H9 (cell line): ENCODE measurements around the gene PC. TPM values are rescaled to one million over a fixed set of nuclear protein-coding genes. Genes with fewer than 3 reads are reported as not detected.

Experiments
- DNase-seq: peaks from one replicate; pipeline ENCODE4 v3.0.0-alpha.2; 2017
- H2AFZ ChIP-seq: one replicate; pipeline ENCODE4 v1.6.1; 2013; ENCODE audit warnings: mild to moderate bottlenecking, low read length, control low read depth, moderate library complexity
- H2AK5ac ChIP-seq: 2 replicates; pipeline ENCODE4 v1.6.1; 2013; ENCODE audit warnings: low read length, control low read depth, mixed read lengths; ENCODE audit not compliant: insufficient read length
- H2BK120ac ChIP-seq: one replicate; pipeline ENCODE4 v1.6.1; 2013; ENCODE audit warnings: low read depth, mild to moderate bottlenecking, low read length, control low read depth, inconsistent platforms; ENCODE audit not compliant: poor library complexity, severe bottlenecking
- H2BK12ac ChIP-seq: 2 replicates; pipeline ENCODE4 v1.6.1; 2013; ENCODE audit warnings: low read length, control low read depth, mixed read lengths, low read depth; ENCODE audit not compliant: insufficient read length
- H2BK15ac ChIP-seq: 2 replicates; pipeline ENCODE4 v1.6.1; 2013; ENCODE audit warnings: low read depth, low read length, control low read depth
- H2BK20ac ChIP-seq: one replicate; pipeline ENCODE4 v1.6.1; 2013; ENCODE audit warnings: low read depth, mild to moderate bottlenecking, low read length, control low read depth, inconsistent platforms; ENCODE audit not compliant: poor library complexity, severe bottlenecking
- H2BK5ac ChIP-seq: 2 replicates; pipeline ENCODE4 v1.6.1; 2013; ENCODE audit warnings: low read length, control low read depth, mixed read lengths; ENCODE audit not compliant: insufficient read length
- H3K14ac ChIP-seq: 2 replicates; pipeline ENCODE4 v1.6.1; 2013; ENCODE audit warnings: low read length, control low read depth; ENCODE audit not compliant: insufficient read depth
- H3K18ac ChIP-seq: 2 replicates; pipeline ENCODE4 v1.6.1; 2013; ENCODE audit warnings: low read depth, mild to moderate bottlenecking, mixed read lengths, low read length, control low read depth; ENCODE audit not compliant: insufficient read length
- H3K23ac ChIP-seq: 2 replicates; pipeline ENCODE4 v1.6.1; 2013; ENCODE audit warnings: low read length, control low read depth, mixed read lengths, low read depth; ENCODE audit not compliant: insufficient read length
- H3K23me2 ChIP-seq: 2 replicates; pipeline ENCODE4 v1.6.1; 2013; ENCODE audit warnings: low read depth, mild to moderate bottlenecking, mixed read lengths, low read length, control low read depth; ENCODE audit not compliant: insufficient read length, poor library complexity, severe bottlenecking
- H3K27ac ChIP-seq: 2 replicates; pipeline ENCODE4 v1.5.1; 2013; ENCODE audit warnings: low read length, control low read depth, mixed read lengths, low read depth; ENCODE audit not compliant: insufficient read length
- H3K27me3 ChIP-seq: 2 replicates; pipeline ENCODE4 v1.6.1; 2013; ENCODE audit warnings: low read length, control low read depth, inconsistent platforms; ENCODE audit not compliant: insufficient read depth
- H3K4ac ChIP-seq: 2 replicates; pipeline ENCODE4 v1.6.1; 2013; ENCODE audit warnings: low read depth, mild to moderate bottlenecking, control low read depth, inconsistent platforms, low read length, moderate library complexity
- H3K4me1 ChIP-seq: 2 replicates; pipeline ENCODE4 v1.6.1; 2013; ENCODE audit warnings: low read length, control low read depth, inconsistent platforms; ENCODE audit not compliant: insufficient read depth
- H3K4me2 ChIP-seq: 2 replicates; pipeline ENCODE4 v1.6.1; 2013; ENCODE audit warnings: low read length, control low read depth, mixed read lengths; ENCODE audit not compliant: insufficient read length, insufficient read depth
- H3K56ac ChIP-seq: 2 replicates; pipeline ENCODE4 v1.6.1; 2013; ENCODE audit warnings: low read depth, mild to moderate bottlenecking, mixed read lengths, low read length, control low read depth; ENCODE audit not compliant: insufficient read length
- H3K79me1 ChIP-seq: 2 replicates; pipeline ENCODE4 v1.6.1; 2013; ENCODE audit warnings: low read depth, mild to moderate bottlenecking, moderate library complexity, low read length, control low read depth, inconsistent platforms; ENCODE audit not compliant: insufficient read depth, poor library complexity, severe bottlenecking
- H3K79me2 ChIP-seq: 2 replicates; pipeline ENCODE4 v1.6.1; 2013; ENCODE audit warnings: low read length, control low read depth, inconsistent platforms; ENCODE audit not compliant: insufficient read depth
- H3K9ac ChIP-seq: 2 replicates; pipeline ENCODE4 v1.6.1; 2013; ENCODE audit warnings: low read length, control low read depth, mixed read lengths; ENCODE audit not compliant: insufficient read length; ENCODE audit errors: extremely low read depth
- H3K9me3 ChIP-seq: one replicate; pipeline ENCODE4 v1.6.1; 2013; ENCODE audit warnings: low read depth, low read length, inconsistent platforms; ENCODE audit not compliant: control insufficient read depth
- H3T11ph ChIP-seq: one replicate; pipeline ENCODE4 v1.6.1; 2013; ENCODE audit warnings: mild to moderate bottlenecking, low read length, control low read depth, inconsistent platforms
- H4K20me1 ChIP-seq: one replicate; pipeline ENCODE4 v1.6.1; 2013; ENCODE audit not compliant: control insufficient read depth, insufficient read length, insufficient read depth
- H4K5ac ChIP-seq: 2 replicates; pipeline ENCODE4 v1.6.1; 2013; ENCODE audit warnings: low read depth, mild to moderate bottlenecking, mixed read lengths, low read length, control low read depth; ENCODE audit not compliant: insufficient read length
- H4K8ac ChIP-seq: replicated peaks from 2 replicates; pipeline ENCODE4 v1.6.1; 2013; ENCODE audit warnings: low read length, control low read depth, mixed read lengths, low read depth; ENCODE audit not compliant: insufficient read length
- H4K91ac ChIP-seq: 2 replicates; pipeline ENCODE4 v1.6.1; 2013; ENCODE audit warnings: low read depth, mild to moderate bottlenecking, moderate library complexity, mixed read lengths, low read length, control low read depth; ENCODE audit not compliant: insufficient read length
- H3K27ac Mint-ChIP-seq, 3 experiments: 2 replicates in 2 of 3; 3 replicates in 1 of 3; pipeline ENCODE4 v1.8.0; 2020 to 2021; ENCODE audit warnings: mixed read lengths in 3 of 3, mild to moderate bottlenecking in 1 of 3, moderate library complexity in 1 of 3
- H3K27me3 Mint-ChIP-seq: 2 replicates; pipeline ENCODE4 v1.8.0; 2021; ENCODE audit warnings: low read depth, mild to moderate bottlenecking, moderate library complexity, mixed read lengths
- H3K36me3 Mint-ChIP-seq, 3 experiments: 2 replicates in 2 of 3; 3 replicates in 1 of 3; pipeline ENCODE4 v1.8.0; 2020 to 2021; ENCODE audit warnings: low read depth in 3 of 3, mixed read lengths in 3 of 3; ENCODE audit not compliant: insufficient read depth in 1 of 3
- H3K4me1 Mint-ChIP-seq, 2 experiments: 2 replicates each; pipeline ENCODE4 v1.8.0; 2020; ENCODE audit warnings: mixed read lengths in 2 of 2
- H3K4me3 Mint-ChIP-seq, 2 experiments: 2 replicates in 1 of 2; 3 replicates in 1 of 2; pipeline ENCODE4 v1.8.0; 2020 to 2021; ENCODE audit warnings: mild to moderate bottlenecking in 2 of 2, mixed read lengths in 2 of 2, moderate library complexity in 1 of 2
- H3K9me3 Mint-ChIP-seq, 2 experiments: 2 replicates in 1 of 2; 3 replicates in 1 of 2; pipeline ENCODE4 v1.8.0; 2020; ENCODE audit warnings: mild to moderate bottlenecking in 2 of 2, mixed read lengths in 2 of 2, moderate library complexity in 1 of 2
- WGBS: extraction: QIAGEN DNeasy Blood & Tissue Kit; methylation state at CpG from one replicate; pipeline ENCODE4 v1.1.7; 2013; ENCODE audit warnings: missing lambda C conversion rate, low lambda C conversion rate, mixed read lengths; ENCODE audit not compliant: insufficient read length; ENCODE audit errors: extremely low coverage; 5-methylcytosine and 5-hydroxymethylcytosine counted together
- total RNA-seq: library from RNA; stranded (reverse); gene quantifications from 2 replicates; pipeline ENCODE4 v1.2.1, GENCODE V29; 2021
- TF ChIP-seq, protein P1 (sequence below): fragments of 200-600 bp; sonication (generic); conservative IDR thresholded peaks from 3 replicates; pipeline ENCODE4 v1.8.0; 2021; ENCODE audit warnings: antibody characterized with exemption, mild to moderate bottlenecking

The PC gene
- total RNA-seq, 1 experiment from 2014 or later: 32.6 TPM

DNA sequence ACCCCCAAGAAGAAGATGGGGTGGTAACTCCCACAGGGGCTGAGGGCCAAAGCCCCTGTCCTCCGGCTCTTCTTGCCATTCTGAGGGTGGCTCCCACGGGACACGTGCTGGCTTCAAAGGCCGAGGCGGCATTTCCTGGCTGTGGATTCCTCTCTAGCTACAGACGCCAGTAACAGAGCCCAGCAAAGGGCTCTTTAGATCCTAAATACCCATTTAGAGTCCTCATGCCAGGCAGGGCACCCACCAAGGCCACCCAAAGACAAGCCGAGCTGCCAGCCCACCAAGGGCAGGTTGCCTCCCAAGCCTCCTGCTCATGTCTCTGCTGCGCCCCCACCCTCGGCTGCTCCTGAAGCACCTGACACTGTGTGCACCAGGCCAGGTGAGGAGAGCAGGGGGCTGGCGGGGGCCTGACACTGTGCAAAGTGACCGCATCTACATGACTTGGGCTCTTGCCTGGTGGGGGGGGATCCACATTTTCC lies 95.6 kb downstream of the PC start:
- H2AK5ac ChIP-seq: no peak overlapping the region
- H3K14ac ChIP-seq: no peak overlapping the region
- H2BK20ac ChIP-seq: no peak overlapping the region
- no peak overlapping the region for H3K27ac Mint-ChIP-seq
- H3K4ac ChIP-seq: no peak overlapping the region
- no peak overlapping the region for H3K27ac ChIP-seq
- TF ChIP-seq, protein P1, sequence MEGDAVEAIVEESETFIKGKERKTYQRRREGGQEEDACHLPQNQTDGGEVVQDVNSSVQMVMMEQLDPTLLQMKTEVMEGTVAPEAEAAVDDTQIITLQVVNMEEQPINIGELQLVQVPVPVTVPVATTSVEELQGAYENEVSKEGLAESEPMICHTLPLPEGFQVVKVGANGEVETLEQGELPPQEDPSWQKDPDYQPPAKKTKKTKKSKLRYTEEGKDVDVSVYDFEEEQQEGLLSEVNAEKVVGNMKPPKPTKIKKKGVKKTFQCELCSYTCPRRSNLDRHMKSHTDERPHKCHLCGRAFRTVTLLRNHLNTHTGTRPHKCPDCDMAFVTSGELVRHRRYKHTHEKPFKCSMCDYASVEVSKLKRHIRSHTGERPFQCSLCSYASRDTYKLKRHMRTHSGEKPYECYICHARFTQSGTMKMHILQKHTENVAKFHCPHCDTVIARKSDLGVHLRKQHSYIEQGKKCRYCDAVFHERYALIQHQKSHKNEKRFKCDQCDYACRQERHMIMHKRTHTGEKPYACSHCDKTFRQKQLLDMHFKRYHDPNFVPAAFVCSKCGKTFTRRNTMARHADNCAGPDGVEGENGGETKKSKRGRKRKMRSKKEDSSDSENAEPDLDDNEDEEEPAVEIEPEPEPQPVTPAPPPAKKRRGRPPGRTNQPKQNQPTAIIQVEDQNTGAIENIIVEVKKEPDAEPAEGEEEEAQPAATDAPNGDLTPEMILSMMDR: no peak
- H3K23ac ChIP-seq: no peak overlapping the region
- WGBS: no CpG with 5 or more reads among the region's 11 CpGs
- no peak overlapping the region for H2BK120ac ChIP-seq
- H3K23me2 ChIP-seq: no peaks in the 10 kb centered on the region
- H3K36me3 Mint-ChIP-seq: peaks cover 0 to 7% (median 2%) of the 10 kb centered on the region in 3 experiments; a peak in 4 of 7 replicates
- H4K91ac ChIP-seq: no peak overlapping the region
- no peaks in the 10 kb centered on the region for H3K79me2 ChIP-seq
- H3K9me3 ChIP-seq: no peaks in the 10 kb centered on the region
- no peak overlapping the region for H4K8ac ChIP-seq
- no peaks in the 10 kb centered on the region for H4K20me1 ChIP-seq
- no peak for DNase-seq
- H2AFZ ChIP-seq: no peak overlapping the region
- H2BK12ac ChIP-seq: no peak overlapping the region
- no peak overlapping the region for H3K4me3 Mint-ChIP-seq
- no peak overlapping the region for H3T11ph ChIP-seq
- H3K9me3 Mint-ChIP-seq: no peaks in the 10 kb centered on the region
- no peaks in the 10 kb centered on the region for H3K79me1 ChIP-seq
- H3K27me3 Mint-ChIP-seq: no peaks in the 10 kb centered on the region
- no peak overlapping the region for H2BK15ac ChIP-seq
- no peak overlapping the region for H2BK5ac ChIP-seq
- no peaks in the 10 kb centered on the region for H3K27me3 ChIP-seq
- H3K4me1 Mint-ChIP-seq: peaks cover 0 to 6% of the 10 kb centered on the region in 2 experiments; a peak in 3 of 4 replicates
- no peaks in the 10 kb centered on the region for H3K4me1 ChIP-seq
- H4K5ac ChIP-seq: no peak overlapping the region
- H3K9ac ChIP-seq: no peak overlapping the region
- no peak overlapping the region for H3K4me2 ChIP-seq
- H3K18ac ChIP-seq: no peak overlapping the region
- H3K56ac ChIP-seq: no peak overlapping the region
